Measurements from ENCODE around the gene CELF5. TPM values are rescaled to one million over a fixed set of nuclear protein-coding genes. Genes with fewer than 3 reads are reported as not detected.
"Not testable (repeated sequence)": the region's sequence is repeated elsewhere in the genome, so short reads cannot be mapped to it uniquely, and the experiment has no call there.

The CELF5 gene
- total and polyA plus RNA-seq, 10 donors, result 0.05 to 0.19 (median 0.10) TPM; not detected in 7

DNA sequence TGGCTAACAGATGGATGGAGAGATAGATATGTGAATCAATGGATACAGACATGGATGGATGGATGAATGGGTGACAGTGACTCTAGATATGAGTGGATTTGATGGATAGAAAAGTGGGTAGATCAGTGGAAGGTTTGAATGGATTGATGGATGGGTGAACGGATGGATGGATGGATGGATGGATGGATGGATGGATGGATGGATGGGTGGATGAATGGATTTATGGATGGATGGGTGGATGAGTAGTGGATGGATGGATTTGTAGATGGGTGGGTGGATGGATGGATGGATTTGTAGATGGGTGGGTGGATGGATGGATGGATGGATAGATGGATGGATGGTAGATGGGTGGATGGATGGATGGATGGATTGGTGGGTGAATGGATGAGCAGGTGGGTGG lies 6.8 kb downstream of the CELF5 start:
- 82 to 98% (median 93%) methylated on average over 1 of the region's 1 CpG for WGBS, 5 donors
- no peak overlapping the region for H3K4me3 ChIP-seq
- H3K36me3 ChIP-seq, result no peaks in the 10 kb centered on the region
- H3K27ac ChIP-seq, result no peak overlapping the region
- TF ChIP-seq POLR2A (IDR thresholded peaks at IDR 0.05), result no peak
- TF ChIP-seq, protein P1, sequence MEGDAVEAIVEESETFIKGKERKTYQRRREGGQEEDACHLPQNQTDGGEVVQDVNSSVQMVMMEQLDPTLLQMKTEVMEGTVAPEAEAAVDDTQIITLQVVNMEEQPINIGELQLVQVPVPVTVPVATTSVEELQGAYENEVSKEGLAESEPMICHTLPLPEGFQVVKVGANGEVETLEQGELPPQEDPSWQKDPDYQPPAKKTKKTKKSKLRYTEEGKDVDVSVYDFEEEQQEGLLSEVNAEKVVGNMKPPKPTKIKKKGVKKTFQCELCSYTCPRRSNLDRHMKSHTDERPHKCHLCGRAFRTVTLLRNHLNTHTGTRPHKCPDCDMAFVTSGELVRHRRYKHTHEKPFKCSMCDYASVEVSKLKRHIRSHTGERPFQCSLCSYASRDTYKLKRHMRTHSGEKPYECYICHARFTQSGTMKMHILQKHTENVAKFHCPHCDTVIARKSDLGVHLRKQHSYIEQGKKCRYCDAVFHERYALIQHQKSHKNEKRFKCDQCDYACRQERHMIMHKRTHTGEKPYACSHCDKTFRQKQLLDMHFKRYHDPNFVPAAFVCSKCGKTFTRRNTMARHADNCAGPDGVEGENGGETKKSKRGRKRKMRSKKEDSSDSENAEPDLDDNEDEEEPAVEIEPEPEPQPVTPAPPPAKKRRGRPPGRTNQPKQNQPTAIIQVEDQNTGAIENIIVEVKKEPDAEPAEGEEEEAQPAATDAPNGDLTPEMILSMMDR (IDR thresholded peaks at IDR 0.05 in 8 of 11, conservative IDR thresholded peaks at IDR 0.05 in 3 of 11), result no peak
- no peak for TF ChIP-seq POLR2AphosphoS5 (IDR thresholded peaks at IDR 0.05)
- H3K9me3 ChIP-seq, result no peaks in the 10 kb centered on the region
- intact Hi-C loops (cut with DNase I; ENCODE audit: low total_unique reads), result no loop called here
- DNase-seq, result no peak
- H3K27me3 ChIP-seq (replicated peaks in 1 of 7), result peaks cover 0 to 74% (median 12%) of the 10 kb centered on the region in 7 donors
- no peaks in the 10 kb centered on the region for H3K4me1 ChIP-seq

DNA sequence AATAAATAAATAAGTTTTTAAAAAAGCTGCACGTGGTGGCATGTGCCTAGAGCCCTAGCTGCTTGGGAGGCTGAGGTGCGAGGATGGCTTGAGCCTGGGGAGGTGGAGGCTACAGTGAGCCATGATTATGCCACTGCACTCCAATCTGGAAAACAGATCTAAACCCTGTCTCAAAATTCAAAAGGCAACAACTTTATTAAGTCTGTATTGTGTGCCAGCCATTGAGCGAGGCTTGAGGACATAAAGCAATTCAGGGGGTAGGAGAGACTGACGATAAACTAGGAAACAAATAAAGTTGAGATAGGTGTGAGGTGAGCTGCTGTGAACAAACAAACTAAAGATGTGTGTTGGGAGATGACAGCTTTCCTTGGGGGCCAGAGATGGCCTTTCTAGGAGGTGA lies 8.7 kb downstream of the CELF5 start:
- peaks cover 0 to 55% (median 5%) of the 10 kb centered on the region in 7 donors for H3K27me3 ChIP-seq (replicated peaks in 1 of 7)
- no peak overlapping the region for H3K4me3 ChIP-seq
- TF ChIP-seq POLR2AphosphoS5 (IDR thresholded peaks at IDR 0.05) (no peak), POLR2A (IDR thresholded peaks at IDR 0.05) (no peak)
- TF ChIP-seq, protein P1 (IDR thresholded peaks at IDR 0.05 in 8 of 11, conservative IDR thresholded peaks at IDR 0.05 in 3 of 11), result no peak
- no peak overlapping the region for H3K27ac ChIP-seq
- DNase-seq, result no peak
- intact Hi-C loops (cut with DNase I; ENCODE audit: low total_unique reads), result no loop called here
- WGBS, 5 donors, result 75 to 86% (median 79%) methylated on average over 4 of the region's 4 CpGs
- no peaks in the 10 kb centered on the region for H3K36me3 ChIP-seq
- H3K9me3 ChIP-seq, result peaks cover 0 to 1% (median 0%) of the 10 kb centered on the region in 8 donors
- no peaks in the 10 kb centered on the region for H3K4me1 ChIP-seq

DNA sequence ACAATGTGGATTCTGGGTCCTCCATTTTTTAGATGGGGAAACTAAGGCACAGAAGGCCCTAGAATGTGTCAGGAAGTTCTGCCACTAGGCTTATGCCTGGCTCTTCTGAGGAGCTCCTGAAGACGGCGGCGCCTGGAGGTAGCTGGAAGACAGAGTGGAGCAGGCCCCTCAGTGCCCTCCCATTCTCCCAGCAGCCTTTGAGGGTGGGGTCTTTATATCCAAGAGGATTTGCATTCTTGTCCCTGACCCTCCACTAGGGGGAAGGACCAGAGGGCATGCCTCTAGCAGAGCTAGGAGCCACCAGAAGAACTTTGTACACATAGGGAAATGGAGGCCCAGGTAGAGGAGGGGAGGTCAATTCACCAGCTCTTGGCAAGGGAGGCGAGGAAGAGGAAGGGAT lies 9.4 kb downstream of the CELF5 start:
- H3K4me1 ChIP-seq, result no peaks in the 10 kb centered on the region
- WGBS, 5 donors, result 62 to 79% (median 71%) methylated on average over 3 to 4 of the region's 4 CpGs
- DNase-seq, result no peak
- H3K9me3 ChIP-seq, result peaks cover 0 to 6% (median 0%) of the 10 kb centered on the region in 8 donors
- H3K36me3 ChIP-seq, result no peaks in the 10 kb centered on the region
- H3K27me3 ChIP-seq (replicated peaks in 1 of 7), result peaks cover 0 to 48% (median 0%) of the 10 kb centered on the region in 7 donors
- no peak for TF ChIP-seq POLR2A (IDR thresholded peaks at IDR 0.05)
- TF ChIP-seq, protein P1 (IDR thresholded peaks at IDR 0.05 in 8 of 11, conservative IDR thresholded peaks at IDR 0.05 in 3 of 11), result no peak
- TF ChIP-seq POLR2AphosphoS5 (IDR thresholded peaks at IDR 0.05), result no peak
- H3K27ac ChIP-seq, result no peak overlapping the region
- H3K4me3 ChIP-seq, result no peak overlapping the region
- intact Hi-C loops (cut with DNase I; ENCODE audit: low total_unique reads), result no loop called here

DNA sequence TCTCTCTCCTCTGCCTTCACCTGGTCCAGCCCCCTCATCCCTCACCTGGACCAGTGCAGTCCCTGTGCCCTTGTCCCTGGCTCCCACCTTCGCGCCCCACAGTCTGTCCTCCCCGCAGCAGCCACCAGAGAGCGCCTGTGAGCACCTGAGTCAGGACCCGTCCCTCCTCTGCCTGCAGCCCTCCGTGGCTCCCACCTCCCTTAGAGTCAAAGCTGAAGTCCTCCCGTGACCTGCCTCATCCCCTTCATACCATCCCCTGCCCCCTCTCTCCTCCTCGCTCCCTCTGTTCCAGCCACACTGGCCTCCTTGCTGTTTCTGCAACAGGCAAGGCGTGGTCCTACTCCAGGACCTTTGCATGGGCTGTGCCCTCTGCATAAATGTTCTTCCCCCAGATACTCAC lies 10.3 kb downstream of the CELF5 start:
- 51 to 67% (median 61%) methylated on average over 9 of the region's 9 CpGs for WGBS, 5 donors
- DNase-seq, result no peak
- intact Hi-C loops (cut with DNase I; ENCODE audit: low total_unique reads), result no loop called here

DNA sequence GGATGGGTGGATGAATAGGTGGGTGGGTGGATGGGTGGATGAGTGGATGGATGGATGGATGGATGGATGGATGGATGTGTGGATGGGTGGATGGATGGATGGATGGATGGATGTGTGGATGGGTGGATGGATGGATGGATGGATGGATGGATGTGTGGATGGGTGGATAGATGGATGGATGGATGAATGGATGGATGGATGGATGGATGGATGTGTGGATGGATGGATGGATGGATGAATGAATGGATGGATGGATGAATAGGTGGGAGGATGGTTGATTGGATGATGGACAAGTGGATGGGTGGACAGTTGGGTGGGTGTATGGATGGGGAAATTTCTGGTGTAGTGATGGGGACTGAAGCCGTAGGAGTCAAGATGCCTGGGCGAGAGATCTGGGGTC lies 11.1 kb downstream of the CELF5 start:
- H3K36me3 ChIP-seq; H3K27ac ChIP-seq; H3K4me1 ChIP-seq; H3K4me3 ChIP-seq; intact Hi-C loops (cut with DNase I; ENCODE audit: low total_unique reads); DNase-seq; H3K9me3 ChIP-seq: not testable (repeated sequence)
- peaks cover 0 to 34% (median 0%) of the 10 kb centered on the region in 7 donors for H3K27me3 ChIP-seq (replicated peaks in 1 of 7)
- 74 to 91% (median 86%) methylated on average over 2 of the region's 2 CpGs for WGBS, 5 donors

More for the DNA sequence above, 10.3 kb downstream of the CELF5 start:
- Histone ChIP-seq H3K9me3 (peaks cover 0 to 6% (median 0%) of the 10 kb centered on the region in 8 donors), H3K27ac (no peak overlapping the region), H3K4me1 (no peaks in the 10 kb centered on the region), H3K4me3 (no peak overlapping the region), H3K27me3 (replicated peaks in 1 of 7) (peaks cover 0 to 39% (median 0%) of the 10 kb centered on the region in 7 donors), H3K36me3 (no peaks in the 10 kb centered on the region)
- TF ChIP-seq POLR2A (IDR thresholded peaks at IDR 0.05) (no peak), POLR2AphosphoS5 (IDR thresholded peaks at IDR 0.05) (no peak)
- TF ChIP-seq, protein P1 (IDR thresholded peaks at IDR 0.05 in 8 of 11, conservative IDR thresholded peaks at IDR 0.05 in 3 of 11), result no peak
